Ammon's horn (tissue), 1 donor: ENCODE data around the gene RALGPS1.

ENCODE experiments used
- DNase-seq: peaks from one replicate; pipeline ENCODE4 v3.0.0-alpha.2; 2016; ENCODE audit warnings: low spot score

The RALGPS1 gene

GRCh38 chr9:127122176-127123063 is 207.8 kb downstream of the RALGPS1 start, which contains the start of gene ANGPTL2:
TSS of gene ANGPTL2 (minus strand) at chr9:127122635. CDS start at chr9:127108731, 13,904 bp downstream.
- DNase-seq: peak; percentile 96

- no peak for DNase-seq
Observed at GRCh38 chr9:127123064-127123890, 208.7 kb downstream of the RALGPS1 start.

- DNase-seq: no peak
Observed at GRCh38 chr9:127124111-127124531, 209.5 kb downstream of the RALGPS1 start.

- no peak for DNase-seq
Observed at GRCh38 chr9:127124792-127125191, 210.2 kb downstream of the RALGPS1 start.

- no peak for DNase-seq
Observed at GRCh38 chr9:127126971-127127370, 212.4 kb downstream of the RALGPS1 start.

- peak; percentile 65 for DNase-seq
Observed at GRCh38 chr9:127128341-127129072, 213.9 kb downstream of the RALGPS1 start.

- DNase-seq: no peak
Observed at GRCh38 chr9:127129073-127129717, 214.6 kb downstream of the RALGPS1 start.

GRCh38 chr9:127129718-127130085 is 215.1 kb downstream of the RALGPS1 start:
- DNase-seq: no peak

GRCh38 chr9:127130235-127130634 is 215.7 kb downstream of the RALGPS1 start:
- DNase-seq: no peak

GRCh38 chr9:127130661-127131538 is 216.3 kb downstream of the RALGPS1 start:
- peak; percentile 72 for DNase-seq

- no peak for DNase-seq
Observed at GRCh38 chr9:127131871-127132270, 217.3 kb downstream of the RALGPS1 start.

GRCh38 chr9:127132375-127132774 is 217.8 kb downstream of the RALGPS1 start:
- no peak for DNase-seq

- DNase-seq: peak; percentile 64
Observed at GRCh38 chr9:127132921-127133647, 218.5 kb downstream of the RALGPS1 start.

GRCh38 chr9:127133739-127134167 is 219.2 kb downstream of the RALGPS1 start:
- DNase-seq: peak; percentile 90

GRCh38 chr9:127135056-127135745 is 220.6 kb downstream of the RALGPS1 start:
- no peak for DNase-seq

- DNase-seq: no peak
Observed at GRCh38 chr9:127136081-127136879, 221.7 kb downstream of the RALGPS1 start.

GRCh38 chr9:127136880-127137639 is 222.5 kb downstream of the RALGPS1 start:
- no peak for DNase-seq
